GM12875 (cell line): Measurements from ENCODE around the gene ZFYVE28.

Experiments
- H3K4me3 ChIP-seq: one replicate; pipeline ENCODE4 v1.5.1; 2011; ENCODE audit warnings: low read depth, low read length, control low read depth
- TF ChIP-seq, protein P1 (sequence below): IDR thresholded peaks from 2 replicates; pipeline ENCODE4 v1.5.1; 2011; ENCODE audit warnings: low read depth, mild to moderate bottlenecking, control low read depth, inconsistent platforms, low read length, moderate library complexity, borderline replicate concordance; ENCODE audit not compliant: insufficient read depth

ZFYVE28 gene

DNA sequence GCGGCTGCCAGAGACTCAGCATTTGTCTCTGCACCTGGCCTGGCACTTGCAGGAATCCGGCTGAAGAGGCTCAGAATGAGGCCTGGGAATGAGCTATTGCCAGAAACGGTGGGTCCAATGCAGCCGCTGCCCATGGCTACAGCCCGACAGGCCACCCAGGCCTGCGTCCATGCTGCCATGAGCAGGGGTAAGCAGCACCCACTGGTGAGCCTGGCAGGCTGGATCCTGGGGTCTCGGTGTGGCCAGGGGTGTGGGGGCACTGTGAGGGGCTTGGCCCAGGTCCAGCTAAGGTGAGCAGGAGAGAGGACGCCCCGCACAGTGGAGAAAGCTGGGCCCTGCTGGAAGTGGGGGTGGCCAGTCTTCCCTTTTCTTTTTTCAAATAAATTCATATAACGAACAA is 96.2 kb downstream of the ZFYVE28 start:
- H3K4me3 ChIP-seq = no peak overlapping the region
- TF ChIP-seq, protein P1, sequence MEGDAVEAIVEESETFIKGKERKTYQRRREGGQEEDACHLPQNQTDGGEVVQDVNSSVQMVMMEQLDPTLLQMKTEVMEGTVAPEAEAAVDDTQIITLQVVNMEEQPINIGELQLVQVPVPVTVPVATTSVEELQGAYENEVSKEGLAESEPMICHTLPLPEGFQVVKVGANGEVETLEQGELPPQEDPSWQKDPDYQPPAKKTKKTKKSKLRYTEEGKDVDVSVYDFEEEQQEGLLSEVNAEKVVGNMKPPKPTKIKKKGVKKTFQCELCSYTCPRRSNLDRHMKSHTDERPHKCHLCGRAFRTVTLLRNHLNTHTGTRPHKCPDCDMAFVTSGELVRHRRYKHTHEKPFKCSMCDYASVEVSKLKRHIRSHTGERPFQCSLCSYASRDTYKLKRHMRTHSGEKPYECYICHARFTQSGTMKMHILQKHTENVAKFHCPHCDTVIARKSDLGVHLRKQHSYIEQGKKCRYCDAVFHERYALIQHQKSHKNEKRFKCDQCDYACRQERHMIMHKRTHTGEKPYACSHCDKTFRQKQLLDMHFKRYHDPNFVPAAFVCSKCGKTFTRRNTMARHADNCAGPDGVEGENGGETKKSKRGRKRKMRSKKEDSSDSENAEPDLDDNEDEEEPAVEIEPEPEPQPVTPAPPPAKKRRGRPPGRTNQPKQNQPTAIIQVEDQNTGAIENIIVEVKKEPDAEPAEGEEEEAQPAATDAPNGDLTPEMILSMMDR = no peak

DNA sequence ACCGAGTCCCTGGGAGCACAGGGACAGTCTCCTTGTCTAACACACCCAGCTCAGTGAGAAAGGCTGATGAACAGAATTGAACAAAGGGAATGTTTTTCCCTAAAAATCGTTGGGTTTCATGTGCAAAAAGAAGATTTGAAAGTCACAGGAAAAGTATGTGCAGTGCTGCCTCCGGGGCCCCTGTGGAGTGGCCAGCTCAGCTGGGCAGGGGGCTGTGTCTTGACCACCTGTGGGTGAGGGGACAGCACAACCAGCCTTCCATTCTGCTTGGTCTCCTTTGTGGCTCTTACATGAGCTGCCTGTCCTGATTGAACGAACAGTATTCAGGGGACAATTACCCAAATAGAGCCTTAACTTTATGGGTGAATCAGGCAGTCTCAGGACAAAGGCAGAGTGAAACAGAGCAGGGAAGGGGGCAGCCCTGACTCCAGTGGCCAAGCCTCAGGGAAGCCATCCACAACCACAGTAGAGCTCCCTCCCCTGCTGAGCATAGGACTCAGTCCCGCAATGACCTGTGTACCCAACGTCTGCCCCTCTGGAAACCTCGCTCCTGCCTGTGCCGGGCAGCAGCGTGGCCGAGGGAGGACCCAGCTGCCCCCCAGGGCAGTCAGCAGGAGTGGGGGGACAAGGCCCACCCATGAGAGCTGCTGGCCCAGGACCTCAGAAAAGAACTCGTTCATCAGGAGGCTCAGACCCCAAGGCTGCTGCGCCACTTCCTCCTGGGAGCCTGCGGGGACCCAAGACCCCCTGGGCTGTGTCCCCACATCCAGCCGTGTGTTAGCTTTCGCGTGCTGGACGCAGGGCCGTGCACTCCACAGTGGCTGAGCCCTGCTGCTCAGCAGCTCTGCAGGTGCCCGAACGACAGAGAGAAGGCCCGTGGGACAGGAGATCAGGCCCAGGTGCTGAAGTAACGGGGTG is 96.9 kb downstream of the ZFYVE28 start:
- TF ChIP-seq, protein P1 = no peak
- no peak overlapping the region for H3K4me3 ChIP-seq

DNA sequence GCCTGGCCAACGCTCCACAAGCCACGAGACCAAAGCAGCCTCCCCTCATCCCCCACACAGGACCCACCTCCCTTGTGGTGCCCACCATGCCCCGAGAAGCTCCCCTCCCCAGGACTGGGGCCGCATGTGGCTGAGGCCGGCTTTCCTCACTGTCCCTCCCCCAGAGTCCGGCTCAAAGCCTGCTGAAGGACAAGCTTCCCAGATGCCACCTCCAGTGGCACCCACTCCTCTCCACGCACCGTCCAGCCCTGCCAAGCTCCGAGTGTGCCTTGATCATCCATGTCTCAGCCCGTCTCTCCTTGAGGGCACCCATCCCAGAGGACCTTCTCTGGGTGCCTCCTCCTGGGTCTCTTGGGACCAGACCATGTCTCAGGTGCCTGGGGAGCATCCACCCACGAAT is 97.7 kb downstream of the ZFYVE28 start:
- TF ChIP-seq, protein P1 = no peak
- H3K4me3 ChIP-seq = no peak overlapping the region

DNA sequence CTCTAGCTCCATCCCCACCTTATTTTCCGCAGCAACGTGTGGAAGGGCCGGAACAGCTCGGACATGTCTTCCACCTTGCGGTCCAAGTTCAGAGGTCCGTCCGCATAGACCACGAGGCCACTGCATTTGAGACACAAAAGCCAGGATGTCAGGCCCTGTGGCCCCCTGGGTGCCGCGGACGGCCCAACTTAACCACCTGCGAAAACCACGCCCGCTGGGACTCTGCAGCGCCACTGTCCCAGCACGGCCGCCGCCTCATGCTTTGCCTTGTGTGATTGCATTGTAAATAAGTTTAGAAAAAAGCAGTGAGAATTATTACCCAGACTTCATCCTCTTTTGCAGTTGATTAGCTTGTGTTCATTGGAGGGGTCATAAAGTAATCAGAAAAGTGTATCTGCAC is 98.3 kb downstream of the ZFYVE28 start:
- TF ChIP-seq, protein P1 = no peak
- no peak overlapping the region for H3K4me3 ChIP-seq

DNA sequence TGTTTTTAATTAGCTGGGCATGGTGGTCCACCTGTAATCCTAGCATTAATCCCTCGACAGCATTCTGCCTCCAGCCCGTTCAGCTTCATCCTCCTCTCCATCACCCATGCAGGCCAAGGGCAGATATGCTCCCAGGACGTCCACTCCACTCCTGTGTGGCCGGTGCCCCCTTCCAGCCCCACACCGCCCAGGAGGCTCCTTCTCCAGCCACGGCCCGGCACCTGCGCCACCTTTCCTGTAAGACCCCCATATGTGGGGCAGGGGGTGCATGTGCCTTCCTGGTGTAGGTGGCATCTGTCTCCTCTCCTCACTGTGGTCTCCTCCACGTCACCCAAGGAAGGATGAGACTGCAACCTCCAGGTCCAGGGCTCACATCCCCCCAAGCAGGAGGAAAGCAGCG is 99.6 kb downstream of the ZFYVE28 start:
- TF ChIP-seq, protein P1 = no peak
- no peak overlapping the region for H3K4me3 ChIP-seq

DNA sequence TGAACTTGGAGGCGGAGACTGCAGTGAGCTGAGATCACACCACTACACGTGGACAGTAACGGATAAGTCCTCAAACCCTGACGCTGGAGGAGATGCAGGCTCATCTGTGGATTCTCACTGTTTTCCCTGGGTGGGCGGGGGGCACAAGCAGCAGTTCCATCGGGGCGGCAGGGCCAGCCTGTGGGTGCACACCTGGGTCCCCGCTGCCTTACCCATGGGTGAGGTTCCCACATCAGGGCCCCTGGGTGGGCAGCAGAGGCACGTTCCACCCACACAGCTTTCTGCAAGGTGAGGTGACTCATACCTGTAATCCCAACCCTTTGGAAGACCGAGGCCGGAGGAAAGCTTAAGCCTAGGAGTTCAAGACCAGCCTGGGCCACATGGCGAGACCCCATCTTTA is 100.0 kb downstream of the ZFYVE28 start:
- TF ChIP-seq, protein P1 = no peak
- no peak overlapping the region for H3K4me3 ChIP-seq

DNA sequence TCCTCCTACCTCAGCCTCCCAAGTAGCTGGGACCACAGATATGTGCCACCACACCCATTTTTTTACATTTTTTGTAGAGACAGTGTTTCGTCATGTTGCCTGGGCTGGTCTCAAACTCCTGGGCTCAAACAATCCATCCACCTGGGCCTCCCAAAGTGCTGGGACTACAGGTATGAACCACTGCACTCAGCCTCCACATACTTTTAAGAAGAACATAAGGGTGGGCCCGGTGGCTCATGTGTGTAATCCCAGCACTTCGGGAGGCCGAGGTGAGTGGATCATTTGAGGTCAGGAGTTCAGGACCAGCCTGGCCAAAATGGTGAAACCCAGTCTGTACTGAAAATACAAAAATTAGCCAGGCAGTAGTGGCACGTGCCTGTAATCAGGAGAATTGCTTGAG is 105.1 kb downstream of the ZFYVE28 start:
- TF ChIP-seq, protein P1 = no peak
- no peak overlapping the region for H3K4me3 ChIP-seq
